GM18858 (cell line): ENCODE results near the gene ZIC1.

Experiments
- ATAC-seq: cut with Tn5 transposase; IDR thresholded peaks from one replicate; pipeline ENCODE4 v1.9.1; 2021; ENCODE audit not compliant: unreplicated experiment

The ZIC1 gene

DNA sequence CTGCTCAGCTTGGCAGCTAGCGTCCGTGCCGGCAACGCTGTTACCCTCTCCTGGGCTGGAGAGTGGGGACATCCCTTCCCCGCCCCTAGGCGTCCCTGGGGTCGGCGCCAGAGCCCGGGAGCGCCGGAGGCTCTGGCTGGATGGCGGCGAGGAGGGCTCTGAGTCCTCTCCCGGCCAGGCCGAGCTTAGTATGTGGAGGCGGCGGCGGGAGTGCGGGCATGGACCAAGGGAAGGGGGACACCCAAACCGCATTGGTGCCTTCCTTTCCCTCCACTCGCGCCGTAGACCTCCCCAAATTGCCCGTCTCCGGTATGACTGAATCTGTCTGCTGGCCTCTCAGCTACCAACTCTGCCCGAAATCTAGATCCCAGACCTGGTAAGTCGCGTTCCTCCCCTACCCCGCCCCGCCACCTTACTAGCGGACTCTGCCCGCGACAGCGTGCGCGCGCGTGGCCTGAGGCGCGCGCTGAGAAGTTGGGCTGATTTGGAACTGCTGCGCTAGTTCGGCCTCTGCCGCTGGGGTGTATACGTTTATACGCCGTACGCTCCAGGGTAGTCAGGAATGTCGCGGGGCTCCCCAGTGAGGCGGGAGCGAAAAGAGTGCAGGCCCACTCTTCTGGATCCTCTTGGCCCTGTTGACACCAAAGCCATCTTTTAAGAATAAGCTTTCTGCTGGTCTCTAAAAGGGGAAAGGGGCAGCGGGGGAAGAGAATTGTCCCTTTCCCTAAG lies 12.2 kb downstream of the ZIC1 start:
- no peak for ATAC-seq

DNA sequence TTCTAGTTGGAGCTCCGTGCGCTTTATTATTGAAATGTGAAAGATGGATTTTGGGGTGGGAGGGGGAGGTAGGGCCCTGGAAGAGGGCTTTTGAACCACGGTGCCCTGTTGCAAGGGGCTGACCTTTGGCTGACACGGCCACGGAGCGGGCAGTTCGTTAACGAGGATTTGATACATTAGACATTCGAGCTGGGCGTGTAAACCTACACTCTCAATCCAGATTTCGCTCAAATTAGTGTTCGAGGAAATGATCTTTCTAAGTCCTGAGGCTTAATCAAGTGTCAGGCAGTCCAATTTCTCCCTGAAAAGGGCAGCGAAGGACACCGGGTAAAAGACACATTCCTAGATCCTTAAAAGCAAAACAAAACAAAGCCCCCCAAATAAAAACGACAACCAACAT lies 13.0 kb downstream of the ZIC1 start:
- no peak for ATAC-seq

- ATAC-seq = no peak
Measured at GRCh38 chr3:147422601-147423536, 13.7 kb downstream of the ZIC1 start.

- ATAC-seq = no peak
Measured at GRCh38 chr3:147423537-147423797, 14.3 kb downstream of the ZIC1 start.

GRCh38 chr3:147423798-147424580 lies 14.8 kb downstream of the ZIC1 start:
- no peak for ATAC-seq

GRCh38 chr3:147424581-147425387 lies 15.6 kb downstream of the ZIC1 start:
- no peak for ATAC-seq

DNA sequence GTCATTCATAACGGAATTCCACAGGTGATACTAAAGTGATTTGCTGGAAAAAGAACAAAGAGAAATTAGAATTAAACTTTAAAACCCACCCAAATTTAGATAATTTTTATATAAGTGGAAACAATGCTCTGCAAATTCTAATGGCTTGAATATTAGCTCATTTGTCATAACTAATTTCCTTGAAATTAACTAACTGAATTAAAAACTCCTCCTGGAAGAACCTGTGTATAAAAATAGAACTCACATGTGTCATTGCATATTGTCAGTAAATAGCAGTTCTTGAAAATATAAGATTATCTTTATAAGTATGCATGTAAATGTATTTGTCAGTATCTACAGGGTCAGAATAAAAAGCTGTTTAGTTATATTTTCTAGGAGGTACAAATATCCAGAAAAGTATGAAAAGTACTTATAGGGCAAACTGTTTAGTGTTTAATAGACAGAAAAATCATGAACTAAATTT lies 16.3 kb downstream of the ZIC1 start:
- ATAC-seq = no peak

DNA sequence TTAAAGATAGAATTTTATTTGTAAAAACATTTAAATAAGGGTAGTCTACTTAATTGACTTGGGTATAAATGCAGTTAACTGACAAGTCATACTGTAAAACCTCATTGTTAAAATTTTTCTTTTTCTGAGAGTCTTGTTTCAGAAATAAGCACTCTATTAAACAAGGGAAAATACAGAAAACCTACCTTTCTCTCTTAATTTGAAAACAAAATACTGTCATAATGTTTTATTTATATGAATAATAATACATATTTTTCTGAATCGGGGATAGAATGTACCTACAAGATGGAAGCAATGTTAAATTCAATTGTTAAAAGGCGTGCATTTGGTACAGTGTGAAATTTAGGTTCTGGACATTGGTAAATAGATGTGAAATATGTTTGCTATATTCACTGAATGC lies 17.8 kb downstream of the ZIC1 start:
- no peak for ATAC-seq

- no peak for ATAC-seq
Measured at GRCh38 chr3:147427746-147428145, 18.6 kb downstream of the ZIC1 start.

GRCh38 chr3:147428326-147428725 lies 19.2 kb downstream of the ZIC1 start:
- ATAC-seq = no peak

DNA sequence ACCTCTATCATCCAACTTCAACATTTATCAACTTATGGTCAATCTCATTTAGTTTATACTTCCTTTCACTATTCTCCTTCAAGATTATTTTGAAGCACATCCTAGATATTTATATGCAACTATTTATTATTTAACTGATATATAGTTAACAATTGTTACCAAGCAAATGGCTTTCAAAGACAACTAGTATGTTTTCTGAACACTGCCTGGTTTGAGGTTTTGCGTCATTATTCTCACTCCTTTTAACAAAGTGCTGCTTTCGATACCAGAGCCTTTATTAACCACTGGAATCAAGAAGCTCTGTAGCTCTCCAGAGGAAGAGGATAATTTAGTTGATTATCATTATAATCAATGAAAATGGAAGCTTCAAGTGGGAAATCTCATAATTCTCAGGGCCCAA lies 19.6 kb downstream of the ZIC1 start:
- ATAC-seq = no peak

GRCh38 chr3:147431751-147432150 lies 22.6 kb downstream of the ZIC1 start:
- no peak for ATAC-seq

GRCh38 chr3:147447224-147447623 lies 38.1 kb downstream of the ZIC1 start:
- ATAC-seq = no peak

DNA sequence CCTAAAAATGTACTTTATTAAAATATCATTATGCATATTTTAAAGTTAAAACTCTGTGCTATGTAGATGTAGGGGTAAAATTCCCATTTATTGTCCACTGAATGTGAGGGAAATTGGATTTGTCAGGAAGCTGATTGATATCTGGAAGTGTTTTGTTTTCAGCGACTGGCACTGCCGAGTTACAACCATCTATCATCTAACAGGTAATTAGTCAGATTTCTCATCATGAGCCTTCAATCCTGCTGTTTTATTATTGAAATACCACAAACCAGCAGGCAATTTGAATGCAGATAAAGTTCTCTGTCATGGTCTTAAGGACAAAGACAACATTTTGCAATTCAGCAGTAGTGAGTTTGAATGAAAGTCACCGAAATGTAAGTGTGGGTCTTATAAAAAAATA lies 40.5 kb downstream of the ZIC1 start:
- no peak for ATAC-seq

DNA sequence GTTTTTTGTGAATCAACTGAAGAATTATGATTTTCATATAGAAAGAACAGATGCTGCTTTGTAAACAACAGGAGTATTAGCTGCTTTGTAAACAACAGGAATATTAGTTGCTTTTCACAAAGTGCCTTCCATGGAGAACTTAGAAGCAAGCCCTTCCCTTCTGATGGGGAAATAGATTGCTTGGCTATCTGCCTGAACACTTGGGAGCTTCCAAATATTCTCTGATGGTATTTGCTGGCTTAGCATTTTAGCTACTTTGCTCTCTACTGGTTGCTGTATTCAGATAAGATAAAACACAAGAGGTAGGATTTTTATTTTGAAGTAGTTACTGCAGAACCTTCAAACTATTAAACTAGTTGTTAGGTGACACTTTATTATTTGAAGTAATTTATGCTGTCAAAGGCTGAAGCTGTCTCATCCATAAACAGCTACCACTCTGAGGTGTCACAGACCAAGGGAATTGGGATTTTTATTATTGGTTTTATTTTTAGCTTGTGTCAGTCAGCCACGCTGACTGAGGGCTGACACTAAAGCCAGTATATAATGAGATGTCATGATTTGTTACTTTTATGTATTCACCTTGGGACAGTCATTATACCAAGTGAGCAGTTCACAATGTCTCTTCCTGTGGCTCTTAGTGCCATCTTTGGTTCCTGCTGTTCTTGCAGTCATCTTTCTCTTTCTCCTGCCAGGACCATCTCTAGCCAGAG lies 50.0 kb downstream of the ZIC1 start:
- ATAC-seq = no peak

GRCh38 chr3:147462856-147463255 lies 53.7 kb downstream of the ZIC1 start:
- ATAC-seq = no peak
